VCaP (cell line): ENCODE data around the gene WDR48.

Source experiments
- H3K27ac ChIP-seq: fragments of 450-650 bp; 2 replicates; pipeline ENCODE4 v1.5.1; 2017
- TF ChIP-seq, protein P1 (sequence below): fragments of 450-650 bp; conservative IDR thresholded peaks from 2 replicates; pipeline ENCODE4 v1.5.1; 2017; ENCODE audit warnings: mild to moderate bottlenecking, moderate library complexity

Gene WDR48

DNA sequence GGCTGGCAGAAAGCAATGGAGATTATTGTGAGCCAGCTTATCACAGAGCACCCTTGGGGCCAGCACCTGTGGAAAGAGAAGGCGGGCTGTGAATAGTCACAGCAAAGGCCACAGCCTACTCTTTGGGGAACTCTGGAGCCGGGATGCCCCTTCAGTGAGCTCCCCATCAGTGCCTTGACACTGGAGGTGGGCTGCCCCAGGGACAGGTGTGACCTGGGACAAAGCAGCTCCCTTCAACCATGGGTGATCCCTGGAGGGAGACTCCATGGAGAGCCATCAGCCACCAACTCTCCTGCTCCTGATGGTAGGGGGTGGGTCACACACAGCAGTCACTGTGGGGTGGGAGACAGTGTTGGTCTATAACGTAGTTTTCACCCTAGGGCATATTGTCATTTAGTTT is 61.5 kb downstream of the WDR48 start:
- no peak overlapping the region for H3K27ac ChIP-seq
- TF ChIP-seq, protein P1, sequence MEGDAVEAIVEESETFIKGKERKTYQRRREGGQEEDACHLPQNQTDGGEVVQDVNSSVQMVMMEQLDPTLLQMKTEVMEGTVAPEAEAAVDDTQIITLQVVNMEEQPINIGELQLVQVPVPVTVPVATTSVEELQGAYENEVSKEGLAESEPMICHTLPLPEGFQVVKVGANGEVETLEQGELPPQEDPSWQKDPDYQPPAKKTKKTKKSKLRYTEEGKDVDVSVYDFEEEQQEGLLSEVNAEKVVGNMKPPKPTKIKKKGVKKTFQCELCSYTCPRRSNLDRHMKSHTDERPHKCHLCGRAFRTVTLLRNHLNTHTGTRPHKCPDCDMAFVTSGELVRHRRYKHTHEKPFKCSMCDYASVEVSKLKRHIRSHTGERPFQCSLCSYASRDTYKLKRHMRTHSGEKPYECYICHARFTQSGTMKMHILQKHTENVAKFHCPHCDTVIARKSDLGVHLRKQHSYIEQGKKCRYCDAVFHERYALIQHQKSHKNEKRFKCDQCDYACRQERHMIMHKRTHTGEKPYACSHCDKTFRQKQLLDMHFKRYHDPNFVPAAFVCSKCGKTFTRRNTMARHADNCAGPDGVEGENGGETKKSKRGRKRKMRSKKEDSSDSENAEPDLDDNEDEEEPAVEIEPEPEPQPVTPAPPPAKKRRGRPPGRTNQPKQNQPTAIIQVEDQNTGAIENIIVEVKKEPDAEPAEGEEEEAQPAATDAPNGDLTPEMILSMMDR, result no peak

DNA sequence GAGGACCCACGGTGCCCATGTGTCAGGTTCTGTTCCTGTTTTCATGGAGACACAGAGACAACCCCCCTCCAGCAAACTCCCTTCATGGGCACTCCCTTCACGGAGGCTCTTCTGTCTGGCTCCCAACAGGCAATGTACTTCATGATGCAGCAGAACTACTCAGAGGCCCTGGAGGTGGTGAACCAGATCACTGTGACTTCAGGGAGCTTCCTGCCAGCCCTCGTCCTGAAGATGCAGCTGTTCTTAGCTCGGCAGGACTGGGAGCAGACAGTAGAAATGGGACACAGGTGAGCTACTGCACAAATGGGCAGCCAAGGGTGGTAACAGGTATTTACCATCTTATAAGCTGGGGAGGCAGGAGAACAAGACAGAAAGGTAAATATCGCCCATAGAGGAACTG is 62.6 kb downstream of the WDR48 start:
- no peak overlapping the region for H3K27ac ChIP-seq
- TF ChIP-seq, protein P1, result no peak

DNA sequence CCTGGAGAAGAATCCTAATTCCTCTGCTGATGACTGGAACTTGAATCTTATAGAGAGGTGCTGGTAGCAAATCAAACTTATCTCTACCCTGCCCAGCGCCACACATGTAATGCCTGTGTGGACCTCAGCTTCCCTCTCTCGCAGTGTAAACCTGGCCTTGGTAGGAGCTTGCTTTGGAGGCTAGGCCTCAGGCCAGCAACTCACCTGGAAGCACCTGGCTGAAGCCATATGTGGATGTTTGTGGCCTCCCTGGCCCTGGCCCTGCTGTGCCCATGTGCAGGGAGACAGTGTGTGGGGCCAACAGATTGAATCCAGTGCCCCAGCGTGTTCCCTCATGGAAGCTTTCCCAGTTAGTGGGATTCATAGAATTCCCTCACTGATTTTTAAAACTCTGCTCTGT is 64.1 kb downstream of the WDR48 start:
- TF ChIP-seq, protein P1, result no peak
- no peak overlapping the region for H3K27ac ChIP-seq

DNA sequence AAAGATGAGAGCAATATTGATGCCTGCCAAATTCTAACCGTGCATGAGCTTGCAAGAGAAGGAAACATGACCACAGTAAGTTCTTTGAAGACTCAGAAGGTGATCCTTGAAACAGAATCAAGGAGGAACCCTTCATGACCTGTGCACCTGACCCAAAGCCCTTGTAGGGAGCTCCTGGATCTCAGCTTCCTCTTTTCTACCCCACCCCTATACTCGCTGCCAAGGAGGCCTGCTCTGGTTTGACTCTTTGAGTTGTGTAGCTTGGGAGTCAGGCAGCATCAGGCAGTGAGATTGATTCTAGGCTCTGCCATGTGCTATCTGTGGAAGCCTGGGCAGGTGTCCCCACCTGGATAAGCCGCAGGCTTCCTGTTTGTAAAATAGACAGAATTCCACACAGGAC is 66.3 kb downstream of the WDR48 start:
- no peak overlapping the region for H3K27ac ChIP-seq
- TF ChIP-seq, protein P1, result no peak

DNA sequence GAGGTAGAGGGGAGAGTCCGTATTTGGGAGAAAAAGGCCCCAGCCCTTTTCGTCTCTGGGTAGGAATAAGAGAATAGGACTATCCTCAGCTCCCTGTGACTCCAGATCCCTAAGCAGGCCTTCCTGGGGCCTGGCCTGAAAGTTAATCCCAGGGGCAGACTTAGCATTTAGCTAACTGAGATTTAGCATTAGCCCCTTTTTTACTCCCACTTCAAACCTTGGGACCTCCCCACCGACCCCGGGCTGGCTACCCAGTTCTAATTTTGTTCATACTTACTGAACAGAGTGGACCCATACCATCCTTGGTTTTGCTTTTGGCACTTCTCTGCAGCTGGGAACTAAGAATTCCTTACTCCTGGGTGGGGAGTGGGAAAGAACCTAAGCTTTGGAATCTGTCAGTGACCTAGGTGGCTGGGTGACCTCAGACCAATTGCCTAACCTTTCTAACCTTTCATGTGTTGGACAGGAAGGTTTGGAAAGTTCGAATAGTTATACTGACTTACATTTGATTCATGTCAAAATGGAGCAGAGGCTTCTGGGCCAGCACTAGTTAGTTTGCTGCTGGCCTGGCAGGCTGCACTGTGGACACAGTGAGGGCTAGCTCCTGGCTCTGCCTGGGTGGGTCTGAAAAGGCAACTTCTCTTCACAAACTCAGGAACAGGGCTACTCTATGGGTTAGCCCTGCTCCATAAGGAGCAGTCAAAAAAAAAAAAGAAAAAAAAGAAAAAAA is 67.3 kb downstream of the WDR48 start:
- no peak overlapping the region for H3K27ac ChIP-seq
- TF ChIP-seq, protein P1, result no peak

DNA sequence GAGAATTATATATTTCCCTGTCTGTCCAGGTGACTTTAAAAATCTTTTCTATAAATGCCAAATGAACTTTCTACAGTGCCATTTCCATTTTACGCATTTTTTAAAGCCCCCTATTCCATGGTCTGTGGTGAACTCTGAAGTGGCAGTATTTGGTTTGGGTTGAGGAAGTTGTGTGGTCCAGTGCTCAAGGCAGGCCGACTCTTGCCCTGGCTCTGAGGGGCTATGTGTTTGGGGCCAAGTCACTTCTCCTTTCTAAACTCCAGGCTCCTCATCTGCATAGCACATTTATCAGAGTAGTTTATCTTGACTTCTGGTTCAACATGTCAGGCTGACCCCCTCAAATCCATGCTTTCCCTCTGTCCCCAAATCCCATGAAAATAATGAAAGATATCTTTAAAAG is 69.8 kb downstream of the WDR48 start:
- TF ChIP-seq, protein P1, result no peak
- H3K27ac ChIP-seq, result no peak overlapping the region

DNA sequence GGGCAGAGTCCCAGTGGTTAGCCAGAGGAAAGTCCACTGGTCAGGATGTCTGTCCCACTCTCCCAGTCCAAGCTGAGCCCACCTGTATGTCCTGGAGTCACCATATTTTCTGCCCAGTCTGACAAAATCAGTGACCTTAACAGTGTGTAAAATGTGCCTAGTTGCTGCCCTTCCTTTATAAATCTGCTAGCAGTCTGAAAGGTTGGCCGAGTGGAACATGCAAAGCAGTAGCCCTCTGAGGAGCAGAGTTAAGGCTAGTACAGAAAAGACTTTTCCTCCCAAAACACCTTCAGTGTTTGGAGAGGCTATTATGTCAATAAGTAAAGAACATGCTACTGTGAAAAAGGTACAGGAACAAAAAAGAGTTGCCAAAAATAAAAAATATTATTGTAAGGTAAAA is 71.0 kb downstream of the WDR48 start:
- H3K27ac ChIP-seq, result no peak overlapping the region
- TF ChIP-seq, protein P1, result no peak
